Subcutaneous adipose tissue (tissue), 4 donors: Measurements from ENCODE around the gene TMC5. TPM values are rescaled to one million over a fixed set of nuclear protein-coding genes. Genes with fewer than 3 reads are reported as not detected.

Experiments used
- total RNA-seq, 4 donors: library from RNA; depleted of rRNA; stranded (reverse); fragments of >200 nt; gene quantifications; one replicate each; pipeline ENCODE4 v1.1.0, GENCODE V29; 2016
- TF ChIP-seq, protein P1 (sequence below): fragments of 450-650 bp; IDR thresholded peaks from one replicate; pipeline ENCODE4 v1.5.1; 2016; ENCODE audit warnings: low read depth, mild to moderate bottlenecking, control low read depth, antibody characterized with exemption, moderate library complexity

The TMC5 gene
- total RNA-seq, 4 donors from 2014 or later, result 0.16 to 0.22 (median 0.17) TPM; not detected in 1

DNA sequence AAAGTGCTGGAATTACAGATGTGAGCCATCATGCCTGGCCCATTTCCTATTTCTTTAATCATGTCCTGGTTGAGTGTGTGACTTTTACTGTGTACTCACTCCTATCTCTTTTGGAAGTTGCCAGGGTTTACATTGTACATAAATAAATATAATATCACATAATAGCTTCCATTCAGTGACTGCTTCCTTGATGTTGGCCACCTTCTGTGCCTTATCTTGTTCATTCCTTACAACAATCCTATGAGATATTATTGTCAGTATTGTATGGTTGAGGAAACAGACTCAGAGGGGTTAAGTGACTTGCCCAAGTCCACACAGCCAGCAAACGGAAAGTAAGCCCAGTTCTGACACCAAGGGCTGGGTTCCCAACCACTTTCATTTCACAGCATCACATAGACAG, 16.9 kb downstream of the TMC5 start:
- TF ChIP-seq, protein P1, sequence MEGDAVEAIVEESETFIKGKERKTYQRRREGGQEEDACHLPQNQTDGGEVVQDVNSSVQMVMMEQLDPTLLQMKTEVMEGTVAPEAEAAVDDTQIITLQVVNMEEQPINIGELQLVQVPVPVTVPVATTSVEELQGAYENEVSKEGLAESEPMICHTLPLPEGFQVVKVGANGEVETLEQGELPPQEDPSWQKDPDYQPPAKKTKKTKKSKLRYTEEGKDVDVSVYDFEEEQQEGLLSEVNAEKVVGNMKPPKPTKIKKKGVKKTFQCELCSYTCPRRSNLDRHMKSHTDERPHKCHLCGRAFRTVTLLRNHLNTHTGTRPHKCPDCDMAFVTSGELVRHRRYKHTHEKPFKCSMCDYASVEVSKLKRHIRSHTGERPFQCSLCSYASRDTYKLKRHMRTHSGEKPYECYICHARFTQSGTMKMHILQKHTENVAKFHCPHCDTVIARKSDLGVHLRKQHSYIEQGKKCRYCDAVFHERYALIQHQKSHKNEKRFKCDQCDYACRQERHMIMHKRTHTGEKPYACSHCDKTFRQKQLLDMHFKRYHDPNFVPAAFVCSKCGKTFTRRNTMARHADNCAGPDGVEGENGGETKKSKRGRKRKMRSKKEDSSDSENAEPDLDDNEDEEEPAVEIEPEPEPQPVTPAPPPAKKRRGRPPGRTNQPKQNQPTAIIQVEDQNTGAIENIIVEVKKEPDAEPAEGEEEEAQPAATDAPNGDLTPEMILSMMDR, result no peak

GRCh38 chr16:19436540-19436939, 18.9 kb downstream of the TMC5 start:
- TF ChIP-seq, protein P1, result no peak

DNA sequence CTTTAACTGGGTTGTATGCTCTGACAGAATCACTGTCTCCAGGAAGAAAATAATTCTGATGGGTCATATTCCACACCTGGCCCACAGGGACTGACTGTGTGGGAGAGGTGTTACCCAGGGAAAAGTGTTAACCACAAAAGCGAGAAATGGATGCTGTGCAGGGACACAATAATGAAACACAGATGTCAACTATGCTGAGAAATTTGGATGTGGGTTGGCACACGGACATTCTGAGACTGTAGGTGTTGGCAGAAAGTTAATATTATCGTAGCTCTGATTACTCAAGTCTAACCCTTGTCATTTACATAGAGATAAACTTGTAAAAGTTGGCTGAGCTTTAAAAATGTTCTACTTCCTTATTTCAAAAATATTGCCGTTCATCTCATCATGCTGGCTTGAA, 19.6 kb downstream of the TMC5 start:
- TF ChIP-seq, protein P1, result no peak

DNA sequence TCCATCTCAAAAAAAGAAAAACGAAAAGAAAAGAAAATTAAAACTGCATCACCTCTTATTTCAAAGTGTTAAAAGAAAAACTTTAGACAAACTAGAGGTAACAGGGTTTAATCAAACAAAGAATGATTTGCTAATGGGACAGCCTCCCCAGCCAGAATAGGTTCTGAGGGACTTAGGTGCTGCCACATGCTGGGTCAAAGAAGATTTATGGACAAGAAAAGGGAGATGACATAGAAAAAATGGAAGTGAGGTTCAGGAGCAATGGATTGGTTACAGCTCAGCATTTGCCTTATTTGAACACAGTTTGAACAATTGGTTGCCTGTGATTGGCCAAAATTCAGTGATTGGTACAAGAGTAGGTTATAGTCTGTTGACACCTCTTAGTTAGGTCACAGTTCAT, 21.1 kb downstream of the TMC5 start:
- TF ChIP-seq, protein P1, result no peak

DNA sequence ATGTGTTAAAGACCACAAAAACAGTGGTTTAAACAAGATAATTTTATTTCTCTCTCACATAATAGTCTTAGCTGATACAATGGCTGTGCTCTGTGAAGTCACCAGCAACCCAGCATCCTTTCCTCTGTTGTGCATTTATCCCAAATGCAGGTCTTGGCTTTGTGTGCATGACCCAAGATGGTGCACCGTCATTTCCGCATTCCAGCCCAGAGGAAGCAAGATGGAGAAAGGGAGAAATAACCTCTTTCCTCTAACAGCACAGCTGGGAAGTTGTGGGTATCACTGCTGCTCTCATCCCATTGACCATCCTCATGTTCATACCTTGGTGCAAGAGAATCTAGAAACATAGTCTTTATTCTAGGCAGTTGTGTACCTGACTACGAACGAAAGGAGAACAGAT, 21.8 kb downstream of the TMC5 start:
- TF ChIP-seq, protein P1, result no peak

- TF ChIP-seq, protein P1, result no peak
These were observed 26.0 kb downstream of the TMC5 start for GRCh38 chr16:19443659-19444058.

- TF ChIP-seq, protein P1, result no peak
These were observed 28.7 kb downstream of the TMC5 start for GRCh38 chr16:19446300-19446846.
